GM13977 (cell line): ENCODE data around the gene ZNF618.

Experiments used
- DNase-seq: peaks from one replicate; pipeline ENCODE4 v3.0.0; 2012; ENCODE audit warnings: low spot score
- in situ Hi-C: fragments of 300-500 bp; cut with MboI; formaldehyde crosslinking; loops from one replicate; pipeline ENCODE4 v1.12.0; 2022; ENCODE audit warnings: low sequenced_read_pairs, low pct_unique_long_range_greater_than_20kb, mixed read lengths, inconsistent platforms; ENCODE audit not compliant: unreplicated experiment
- TF ChIP-seq, protein P1 (sequence below): IDR thresholded peaks from 2 replicates; pipeline ENCODE4 v1.5.1; 2012; ENCODE audit warnings: mild to moderate bottlenecking, control low read depth; ENCODE audit not compliant: insufficient read depth; ENCODE audit errors: extremely low read depth, missing control alignments

Gene ZNF618

GRCh38 chr9:113933671-113934070 lies 57.6 kb downstream of the ZNF618 start:
- TF ChIP-seq, protein P1, sequence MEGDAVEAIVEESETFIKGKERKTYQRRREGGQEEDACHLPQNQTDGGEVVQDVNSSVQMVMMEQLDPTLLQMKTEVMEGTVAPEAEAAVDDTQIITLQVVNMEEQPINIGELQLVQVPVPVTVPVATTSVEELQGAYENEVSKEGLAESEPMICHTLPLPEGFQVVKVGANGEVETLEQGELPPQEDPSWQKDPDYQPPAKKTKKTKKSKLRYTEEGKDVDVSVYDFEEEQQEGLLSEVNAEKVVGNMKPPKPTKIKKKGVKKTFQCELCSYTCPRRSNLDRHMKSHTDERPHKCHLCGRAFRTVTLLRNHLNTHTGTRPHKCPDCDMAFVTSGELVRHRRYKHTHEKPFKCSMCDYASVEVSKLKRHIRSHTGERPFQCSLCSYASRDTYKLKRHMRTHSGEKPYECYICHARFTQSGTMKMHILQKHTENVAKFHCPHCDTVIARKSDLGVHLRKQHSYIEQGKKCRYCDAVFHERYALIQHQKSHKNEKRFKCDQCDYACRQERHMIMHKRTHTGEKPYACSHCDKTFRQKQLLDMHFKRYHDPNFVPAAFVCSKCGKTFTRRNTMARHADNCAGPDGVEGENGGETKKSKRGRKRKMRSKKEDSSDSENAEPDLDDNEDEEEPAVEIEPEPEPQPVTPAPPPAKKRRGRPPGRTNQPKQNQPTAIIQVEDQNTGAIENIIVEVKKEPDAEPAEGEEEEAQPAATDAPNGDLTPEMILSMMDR, result no peak
- DNase-seq, result no peak
- in situ Hi-C loops, result no loop called here

- in situ Hi-C loops, result no loop called here
- no peak for DNase-seq
- TF ChIP-seq, protein P1, result no peak
Measured at GRCh38 chr9:113934167-113934828, 58.2 kb downstream of the ZNF618 start.

- DNase-seq, result no peak
- in situ Hi-C loops, result no loop called here
- TF ChIP-seq, protein P1, result no peak
Measured at GRCh38 chr9:113934829-113935676, 58.9 kb downstream of the ZNF618 start.

DNA sequence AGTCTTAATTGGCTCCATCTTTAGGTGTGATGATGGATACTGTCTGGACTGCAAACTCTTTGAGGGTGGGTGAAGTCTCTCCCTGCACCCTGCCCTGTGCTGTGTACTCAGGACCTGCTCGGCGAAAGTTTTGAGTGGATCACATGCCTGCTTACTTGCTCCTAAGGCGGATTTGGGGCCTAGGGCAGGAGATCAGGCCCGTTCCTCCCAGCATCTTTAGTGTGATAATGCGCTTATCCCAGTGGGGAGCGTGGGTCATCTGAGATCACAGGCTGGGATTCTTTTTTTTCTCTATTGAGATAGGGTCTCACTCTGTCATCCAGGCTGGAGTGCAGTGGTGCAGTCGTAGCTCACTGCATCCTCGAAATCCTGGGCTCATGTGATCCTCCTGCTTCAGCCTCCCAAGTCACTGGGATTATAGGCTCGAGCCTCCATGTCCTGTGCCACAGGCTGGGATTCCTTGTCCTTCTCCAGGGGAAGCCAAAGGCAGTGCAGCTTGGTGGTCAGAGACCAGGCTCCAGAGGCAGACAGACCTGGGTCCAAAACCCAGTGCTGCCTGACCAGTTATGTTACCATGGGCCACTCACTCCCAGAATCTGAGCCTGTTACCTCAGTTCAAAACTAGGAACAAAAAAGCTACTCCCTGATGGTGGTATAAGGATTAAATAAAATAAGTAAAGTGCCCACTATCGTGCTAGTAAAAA lies 59.7 kb downstream of the ZNF618 start:
- in situ Hi-C loops, result no loop called here

GRCh38 chr9:113940077-113940476 lies 64.0 kb downstream of the ZNF618 start:
- TF ChIP-seq, protein P1, result no peak
- in situ Hi-C loops, result no loop called here
- DNase-seq, result no peak

More for the DNA sequence above, 59.7 kb downstream of the ZNF618 start:
- DNase-seq, result no peak
- TF ChIP-seq, protein P1, result no peak

DNA sequence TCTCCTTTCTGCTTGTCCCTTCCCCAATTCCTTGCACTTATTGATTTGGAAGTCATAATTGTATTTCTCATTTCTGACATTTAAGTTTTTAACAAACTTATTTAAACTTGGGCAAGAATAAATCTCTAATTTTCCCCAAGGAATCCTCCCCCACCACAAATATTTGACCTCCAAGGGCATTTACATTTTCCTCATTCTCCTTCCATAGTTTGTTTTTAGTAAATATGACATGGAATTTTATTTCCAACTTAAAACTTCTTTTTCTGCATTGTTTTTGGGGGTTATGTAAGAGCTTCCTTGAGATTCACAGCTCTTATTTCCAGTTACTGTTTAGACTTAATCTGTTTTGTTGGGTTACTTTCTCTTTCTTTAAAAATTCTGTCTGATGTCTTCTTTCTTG lies 64.9 kb downstream of the ZNF618 start:
- in situ Hi-C loops, result no loop called here

More for the DNA sequence above, 64.9 kb downstream of the ZNF618 start:
- DNase-seq, result no peak
- TF ChIP-seq, protein P1, result no peak
